ENCODE data around the gene NFYC. TPM values are rescaled to one million over a fixed set of nuclear protein-coding genes. Genes with fewer than 3 reads are reported as not detected.

The NFYC gene
- total RNA-seq, 2 experiments from 2014 or later, result 53.6 to 85.4 TPM

GRCh38 chr1:40665335-40666171 lies 26.0 kb upstream of the NFYC start, which contains the start of gene RIMS3:
Gene RIMS3 (minus strand): TSS chr1:40665682. CDS start chr1:40641925, 23,757 bp downstream.
- no peaks in the 10 kb centered on the region for H3K36me3 Mint-ChIP-seq (ENCODE audit: low read depth)
- ChIA-PET POLR2A (interaction anchor here (1.1 kb wide), 1 partner anchor 26 kb away, joined by 3 read pairs; the partner anchor contains the start of gene NFYC), CTCF (interaction anchor here (0.9 to 1.3 kb wide), 4 partner anchors 25 to 262 kb away, joined by 3 to 7 read pairs (median 3); partner anchors contain the start of gene NFYC)
- H3K27ac Mint-ChIP-seq, result peak within 1 kb of the TSS; percentile 70
- H3K4me1 Mint-ChIP-seq, result peaks cover 28% of the 10 kb centered on the region
- peak within 1 kb of the TSS; percentile 74 for H3K4me3 Mint-ChIP-seq
- H3K27me3 Mint-ChIP-seq, result no peaks in the 10 kb centered on the region
- peak; percentile 85 for ATAC-seq
- intact Hi-C loops (cut with DNase I, micrococcal nuclease), result loop anchor here (1.0 to 5.0 kb wide), 7 partner anchors 27 to 523 kb away; partner anchors contain the start of genes CITED4 (in 2 of the 2) and ZNF684 (in 2 of the 2)
- H3K9me3 Mint-ChIP-seq (ENCODE audit: low read depth), result no peaks in the 10 kb centered on the region
- DNase-seq, result peak; percentile 91

GRCh38 chr1:40668769-40669525 lies 22.6 kb upstream of the NFYC start:
- Mint-ChIP-seq H3K4me1 (peaks cover 14% of the 10 kb centered on the region), H3K27ac (no peak overlapping the region)
- CTCF ChIA-PET, result interaction anchor here (1.0 to 2.8 kb wide), 9 partner anchors 11 to 136 kb away, joined by 3 to 21 read pairs (median 5); partner anchors contain the start of gene NFYC

GRCh38 chr1:40673452-40673851 lies 18.1 kb upstream of the NFYC start:
- no peaks in the 10 kb centered on the region for H3K9me3 Mint-ChIP-seq (ENCODE audit: low read depth)
- ChIA-PET CTCF (interaction anchor here (1.2 kb wide), 1 partner anchor 28 kb away, joined by 4 read pairs; no protein-coding TSS in a partner anchor), POLR2A (interaction anchor here (1.1 kb wide), 1 partner anchor 18 kb away, joined by 4 read pairs; the partner anchor contains the start of gene NFYC)
- no peak overlapping the region for H3K4me3 Mint-ChIP-seq
- no peak overlapping the region for H3K27ac Mint-ChIP-seq
- DNase-seq (no peak), ATAC-seq (no peak)
- peaks cover 2% of the 10 kb centered on the region for H3K4me1 Mint-ChIP-seq
- intact Hi-C loops (cut with DNase I, micrococcal nuclease), result no loop called here
- H3K36me3 Mint-ChIP-seq (ENCODE audit: low read depth), result no peaks in the 10 kb centered on the region
- H3K27me3 Mint-ChIP-seq, result no peaks in the 10 kb centered on the region

More at GRCh38 chr1:40668769-40669525, 22.6 kb upstream of the NFYC start:
- no peaks in the 10 kb centered on the region for H3K9me3 Mint-ChIP-seq (ENCODE audit: low read depth)
- no peaks in the 10 kb centered on the region for H3K36me3 Mint-ChIP-seq (ENCODE audit: low read depth)
- ATAC-seq (peak; percentile 58), DNase-seq (peak; percentile 92)
- intact Hi-C loops (cut with DNase I, micrococcal nuclease), result loop anchor here (1.0 to 5.0 kb wide), 8 partner anchors 22 to 527 kb away; partner anchors contain the start of genes NFYC (in 1 of the 2) and ZNF684 (in 1 of the 2)
- POLR2A ChIA-PET, result no interaction called here
- H3K4me3 Mint-ChIP-seq, result peak overlapping the region; percentile 46
- H3K27me3 Mint-ChIP-seq, result no peaks in the 10 kb centered on the region

GRCh38 chr1:40676501-40676900 lies 15.0 kb upstream of the NFYC start:
- CTCF ChIA-PET, result interaction anchor here (0.6 to 1.3 kb wide), 2 partner anchors 13 to 276 kb away, joined by 3 read pairs; no protein-coding TSS in a partner anchor
- H3K36me3 Mint-ChIP-seq (ENCODE audit: low read depth), result no peaks in the 10 kb centered on the region
- no peaks in the 10 kb centered on the region for H3K9me3 Mint-ChIP-seq (ENCODE audit: low read depth)
- intact Hi-C loops (cut with DNase I, micrococcal nuclease), result no loop called here
- no peaks in the 10 kb centered on the region for H3K27me3 Mint-ChIP-seq
- POLR2A ChIA-PET, result no interaction called here
- H3K4me3 Mint-ChIP-seq, result no peak overlapping the region
- no peak for DNase-seq
- no peak overlapping the region for H3K27ac Mint-ChIP-seq
- no peaks in the 10 kb centered on the region for H3K4me1 Mint-ChIP-seq
- no peak for ATAC-seq

GRCh38 chr1:40679165-40679953 lies 12.1 kb upstream of the NFYC start:
- H3K27ac Mint-ChIP-seq, result no peak overlapping the region
- CTCF ChIA-PET, result interaction anchor here (1.5 to 4.6 kb wide), 2 partner anchors 9 to 12 kb away, joined by 8 to 21 read pairs; partner anchors contain the start of gene NFYC
- DNase-seq (no peak), ATAC-seq (no peak)
- H3K9me3 Mint-ChIP-seq (ENCODE audit: low read depth), result no peaks in the 10 kb centered on the region
- no peaks in the 10 kb centered on the region for H3K4me1 Mint-ChIP-seq
- no peak overlapping the region for H3K4me3 Mint-ChIP-seq
- H3K36me3 Mint-ChIP-seq (ENCODE audit: low read depth), result no peaks in the 10 kb centered on the region
- POLR2A ChIA-PET, result interaction anchor here (1.8 kb wide), 1 partner anchor 12 kb away, joined by 6 read pairs; the partner anchor contains the start of gene NFYC
- H3K27me3 Mint-ChIP-seq, result no peaks in the 10 kb centered on the region
- intact Hi-C loops (cut with DNase I, micrococcal nuclease), result no loop called here

- no peak overlapping the region for H3K27ac Mint-ChIP-seq
- no peak overlapping the region for H3K4me3 Mint-ChIP-seq
- H3K4me1 Mint-ChIP-seq, result peaks cover under 1% of the 10 kb centered on the region
- intact Hi-C loops (cut with DNase I, micrococcal nuclease), result no loop called here
- peaks cover 14% of the 10 kb centered on the region for H3K36me3 Mint-ChIP-seq (ENCODE audit: low read depth)
- H3K9me3 Mint-ChIP-seq (ENCODE audit: low read depth), result no peaks in the 10 kb centered on the region
- no peak for DNase-seq
- ChIA-PET CTCF (interaction anchor here (0.5 to 3.5 kb wide), 6 partner anchors 10 to 153 kb away, joined by 3 to 12 read pairs (median 4); partner anchors contain the start of gene ZNF684), POLR2A (no interaction called here)
- ATAC-seq, result no peak
- no peaks in the 10 kb centered on the region for H3K27me3 Mint-ChIP-seq
Observed at GRCh38 chr1:40684669-40685068, 6.8 kb upstream of the NFYC start.

GRCh38 chr1:40687059-40687458 lies 4.4 kb upstream of the NFYC start:
- CTCF ChIA-PET, result no interaction called here
- no peaks in the 10 kb centered on the region for H3K27me3 Mint-ChIP-seq
- POLR2A ChIA-PET, result no interaction called here
- peaks cover 23% of the 10 kb centered on the region for H3K36me3 Mint-ChIP-seq (ENCODE audit: low read depth)
- no peak overlapping the region for H3K27ac Mint-ChIP-seq
- intact Hi-C loops (cut with DNase I, micrococcal nuclease), result no loop called here
- H3K4me1 Mint-ChIP-seq, result peaks cover 14% of the 10 kb centered on the region
- no peaks in the 10 kb centered on the region for H3K9me3 Mint-ChIP-seq (ENCODE audit: low read depth)
- H3K4me3 Mint-ChIP-seq, result no peak overlapping the region
- DNase-seq (no peak), ATAC-seq (no peak)

GRCh38 chr1:40687661-40688060 lies 3.8 kb upstream of the NFYC start:
- no peak overlapping the region for H3K27ac Mint-ChIP-seq

GRCh38 chr1:40689737-40690136 lies 1.8 kb upstream of the NFYC start:
- H3K9me3 Mint-ChIP-seq (ENCODE audit: low read depth), result no peaks in the 10 kb centered on the region
- DNase-seq, result no peak
- H3K4me1 Mint-ChIP-seq, result peaks cover 39% of the 10 kb centered on the region
- intact Hi-C loops (cut with DNase I, micrococcal nuclease), result loop anchor here (2.0 to 5.0 kb wide), 9 partner anchors 19 to 649 kb away; partner anchors contain the start of genes CAP1 (in 2 of the 2), RLF (in 2 of the 2), ZMPSTE24 (in 1 of the 2) and ZNF684 (in 1 of the 2)
- no peak overlapping the region for H3K4me3 Mint-ChIP-seq
- ChIA-PET POLR2A (no interaction called here), CTCF (interaction anchor here (0.6 to 3.5 kb wide), 6 partner anchors 11 to 294 kb away, joined by 3 to 20 read pairs (median 4); no protein-coding TSS in a partner anchor)
- no peak for ATAC-seq
- peaks cover 38% of the 10 kb centered on the region for H3K36me3 Mint-ChIP-seq (ENCODE audit: low read depth)
- no peaks in the 10 kb centered on the region for H3K27me3 Mint-ChIP-seq
- H3K27ac Mint-ChIP-seq, result no peak overlapping the region

More at GRCh38 chr1:40687661-40688060, 3.8 kb upstream of the NFYC start:
- ATAC-seq (no peak), DNase-seq (no peak)
- CTCF ChIA-PET, result interaction anchor here (0.8 kb wide), 1 partner anchor 84 kb away, joined by 4 read pairs; no protein-coding TSS in a partner anchor
- POLR2A ChIA-PET, result no interaction called here
- Mint-ChIP-seq H3K27me3 (no peaks in the 10 kb centered on the region), H3K4me1 (peaks cover 18% of the 10 kb centered on the region), H3K36me3 (ENCODE audit: low read depth) (peaks cover 29% of the 10 kb centered on the region), H3K4me3 (no peak overlapping the region), H3K9me3 (ENCODE audit: low read depth) (no peaks in the 10 kb centered on the region)
- intact Hi-C loops (cut with DNase I, micrococcal nuclease), result no loop called here

Measured in activated CD4-positive, alpha-beta T cell treated with anti-CD3 and anti-CD28 coated beads for 36 hours (primary cell).